Mesenchymal stem cell (in vitro differentiated cells and primary cell): ENCODE results near the gene TMEM87A.

Experiments used
- DNase-seq: peaks from one replicate; pipeline ENCODE4 v3.0.0-alpha.2; 2013
- H2AFZ ChIP-seq: one replicate; pipeline ENCODE4 v1.6.1; 2013; ENCODE audit warnings: low read depth, mild to moderate bottlenecking, control low read depth, inconsistent platforms, low read length, moderate library complexity
- H2AK5ac ChIP-seq: 2 replicates; pipeline ENCODE4 v1.6.1; 2013; ENCODE audit warnings: low read length, moderate library complexity, mild to moderate bottlenecking, inconsistent platforms; ENCODE audit not compliant: severe bottlenecking
- H2BK120ac ChIP-seq: one replicate; pipeline ENCODE4 v1.6.1; 2013; ENCODE audit warnings: low read depth, mild to moderate bottlenecking, inconsistent platforms, low read length, moderate library complexity
- H2BK12ac ChIP-seq, 2 experiments: one replicate each; pipeline ENCODE4 v1.6.1; 2013; ENCODE audit warnings: inconsistent platforms in 2 of 2, low read length in 2 of 2, mild to moderate bottlenecking in 2 of 2, moderate library complexity in 2 of 2, control low read depth in 1 of 2
- H2BK15ac ChIP-seq: one replicate; pipeline ENCODE4 v1.6.1; 2013; ENCODE audit warnings: mild to moderate bottlenecking, low read depth, inconsistent platforms; ENCODE audit not compliant: poor library complexity, severe bottlenecking
- H2BK5ac ChIP-seq: 2 replicates; pipeline ENCODE4 v1.6.1; 2013; ENCODE audit warnings: low read depth, mild to moderate bottlenecking, low read length, control low read depth, inconsistent platforms; ENCODE audit not compliant: poor library complexity, severe bottlenecking
- H3K14ac ChIP-seq, 2 experiments: one replicate each; pipeline ENCODE4 v1.6.1; 2013; ENCODE audit warnings: inconsistent platforms in 2 of 2, low read length in 2 of 2, control low read depth in 1 of 2, mild to moderate bottlenecking in 1 of 2, moderate library complexity in 1 of 2
- H3K18ac ChIP-seq, 2 experiments: one replicate each; pipeline ENCODE4 v1.6.1; 2013; ENCODE audit warnings: inconsistent platforms in 2 of 2, low read length in 2 of 2, control low read depth in 1 of 2, low read depth in 1 of 2, mild to moderate bottlenecking in 1 of 2
- H3K23ac ChIP-seq, 2 experiments: one replicate each; pipeline ENCODE4 v1.6.1; 2013; ENCODE audit warnings: inconsistent platforms in 2 of 2, low read length in 2 of 2, mild to moderate bottlenecking in 2 of 2, moderate library complexity in 2 of 2, control low read depth in 1 of 2
- H3K27ac ChIP-seq: 2 replicates; pipeline ENCODE4 v1.5.1; 2013; ENCODE audit warnings: mild to moderate bottlenecking, moderate library complexity, low read length, control low read depth, inconsistent platforms; ENCODE audit not compliant: poor library complexity, severe bottlenecking
- H3K27me3 ChIP-seq, 2 experiments: 2 replicates each; pipeline versions ENCODE4 v1.6.1 to v1.7.0; 2013; ENCODE audit warnings: low read length in 2 of 2, mild to moderate bottlenecking in 2 of 2, moderate library complexity in 2 of 2, control low read depth in 1 of 2, inconsistent platforms in 1 of 2; ENCODE audit not compliant: control insufficient read depth in 1 of 2, insufficient read depth in 1 of 2
- H3K36me3 ChIP-seq, 2 experiments: 2 replicates each; pipeline versions ENCODE4 v1.6.1 to v1.7.0; 2013; ENCODE audit warnings: low read length in 2 of 2, control low read depth in 1 of 2, inconsistent platforms in 1 of 2, low read depth in 1 of 2, mild to moderate bottlenecking in 1 of 2; ENCODE audit not compliant: insufficient read depth in 2 of 2, control insufficient read depth in 1 of 2
- H3K4ac ChIP-seq, 2 experiments: one replicate each; pipeline ENCODE4 v1.6.1; 2013; ENCODE audit warnings: inconsistent platforms in 2 of 2, low read length in 2 of 2, mild to moderate bottlenecking in 2 of 2, moderate library complexity in 2 of 2, control low read depth in 1 of 2, low read depth in 1 of 2
- H3K4me1 ChIP-seq: 2 replicates; pipeline ENCODE4 v1.6.1; 2013; ENCODE audit warnings: low read depth, low read length, control low read depth; ENCODE audit not compliant: control insufficient read depth, insufficient read depth
- H3K4me2 ChIP-seq: 2 replicates; pipeline ENCODE4 v1.6.1; 2013; ENCODE audit warnings: low read length, mild to moderate bottlenecking, inconsistent platforms; ENCODE audit not compliant: poor library complexity, severe bottlenecking
- H3K4me3 ChIP-seq, 2 experiments: 2 replicates each; pipeline versions ENCODE4 v1.5.1 to v1.7.0; 2013; ENCODE audit warnings: low read length in 2 of 2, mild to moderate bottlenecking in 2 of 2, control low read depth in 1 of 2, low read depth in 1 of 2; ENCODE audit not compliant: insufficient read depth in 1 of 2
- H3K79me1 ChIP-seq: replicated peaks from 2 replicates; pipeline ENCODE4 v1.6.1; 2013; ENCODE audit warnings: mild to moderate bottlenecking, control low read depth, low read length, inconsistent platforms; ENCODE audit not compliant: poor library complexity, severe bottlenecking
- H3K9ac ChIP-seq: 2 replicates; pipeline ENCODE4 v1.7.0; 2013; ENCODE audit warnings: mild to moderate bottlenecking, low read length, moderate library complexity
- H3K9me3 ChIP-seq: 2 replicates; pipeline ENCODE4 v1.7.0; 2013; ENCODE audit warnings: mild to moderate bottlenecking, low read length; ENCODE audit not compliant: control insufficient read depth
- H4K8ac ChIP-seq: one replicate; pipeline ENCODE4 v1.6.1; 2013; ENCODE audit warnings: inconsistent platforms, mild to moderate bottlenecking, low read length, moderate library complexity
- H4K91ac ChIP-seq: one replicate; pipeline ENCODE4 v1.6.1; 2013; ENCODE audit warnings: mild to moderate bottlenecking, low read length, inconsistent platforms
- WGBS: methylation state at CpG from one replicate; pipeline ENCODE4 v1.1.7; 2013; ENCODE audit warnings: mixed read lengths; 5-methylcytosine and 5-hydroxymethylcytosine counted together

TMEM87A gene

GRCh38 chr15:42264795-42265194 is 8.4 kb downstream of the TMEM87A start:
- Histone ChIP-seq H2AFZ (no peak overlapping the region), H3K4me3 (no peak overlapping the region), H2BK12ac (no peak overlapping the region), H3K4ac (no peak overlapping the region), H2BK15ac (no peak overlapping the region), H3K9me3 (no peaks in the 10 kb centered on the region), H3K9ac (no peak overlapping the region), H3K27me3 (no peaks in the 10 kb centered on the region), H3K4me1 (no peaks in the 10 kb centered on the region), H3K23ac (no peak overlapping the region), H3K4me2 (no peak overlapping the region), H4K8ac (no peak overlapping the region), H3K36me3 (peaks cover 19 to 87% of the 10 kb centered on the region in 2 experiments), H3K14ac (no peak overlapping the region), H3K27ac (no peak overlapping the region), H2BK5ac (no peak overlapping the region), H2AK5ac (no peak overlapping the region), H3K79me1 (peaks cover 13% of the 10 kb centered on the region), H4K91ac (no peak overlapping the region), H3K18ac (no peak overlapping the region), H2BK120ac (no peak overlapping the region)
- WGBS, result no CpG with 5 or more reads among the region's 5 CpGs
- no peak for DNase-seq

- H2AFZ ChIP-seq, result no peak overlapping the region
- H2BK120ac ChIP-seq, result no peak overlapping the region
- H4K91ac ChIP-seq, result no peak overlapping the region
- peaks cover 20% of the 10 kb centered on the region for H3K79me1 ChIP-seq
- H3K4me1 ChIP-seq, result no peaks in the 10 kb centered on the region
- H3K23ac ChIP-seq, result no peak overlapping the region
- H3K4me2 ChIP-seq, result no peak overlapping the region
- no peak overlapping the region for H2BK15ac ChIP-seq
- H3K18ac ChIP-seq, result no peak overlapping the region
- WGBS, result no CpG with 5 or more reads among the region's 2 CpGs
- no peak overlapping the region for H4K8ac ChIP-seq
- H3K9me3 ChIP-seq, result peaks cover 5% of the 10 kb centered on the region
- no peak for DNase-seq
- no peak overlapping the region for H3K4me3 ChIP-seq
- no peak overlapping the region for H2BK12ac ChIP-seq
- H3K9ac ChIP-seq, result no peak overlapping the region
- H3K36me3 ChIP-seq, result peaks cover 25 to 65% of the 10 kb centered on the region in 2 experiments
- H3K27me3 ChIP-seq, result no peaks in the 10 kb centered on the region
- no peak overlapping the region for H2AK5ac ChIP-seq
- no peak overlapping the region for H3K14ac ChIP-seq
- H3K4ac ChIP-seq, result no peak overlapping the region
- H2BK5ac ChIP-seq, result no peak overlapping the region
- no peak overlapping the region for H3K27ac ChIP-seq
Observed at GRCh38 chr15:42253300-42253699, 19.9 kb downstream of the TMEM87A start.

- no peak overlapping the region for H4K8ac ChIP-seq
- peaks cover 0 to 71% of the 10 kb centered on the region in 2 experiments for H3K36me3 ChIP-seq
- H2AFZ ChIP-seq, result no peak overlapping the region
- no peak for DNase-seq
- no peaks in the 10 kb centered on the region for H3K4me1 ChIP-seq
- no peak overlapping the region for H2BK5ac ChIP-seq
- H3K14ac ChIP-seq, result no peak overlapping the region
- no peak overlapping the region for H3K23ac ChIP-seq
- no peak overlapping the region for H3K18ac ChIP-seq
- no peak overlapping the region for H3K4me3 ChIP-seq
- no peaks in the 10 kb centered on the region for H3K9me3 ChIP-seq
- no peak overlapping the region for H2AK5ac ChIP-seq
- H3K4me2 ChIP-seq, result no peak overlapping the region
- no peak overlapping the region for H2BK12ac ChIP-seq
- no CpG with 5 or more reads among the region's 1 CpG for WGBS
- no peak overlapping the region for H2BK120ac ChIP-seq
- H3K4ac ChIP-seq, result no peak overlapping the region
- no peak overlapping the region for H3K27ac ChIP-seq
- H3K9ac ChIP-seq, result no peak overlapping the region
- H4K91ac ChIP-seq, result no peak overlapping the region
- peaks cover 14% of the 10 kb centered on the region for H3K79me1 ChIP-seq
- H2BK15ac ChIP-seq, result no peak overlapping the region
- H3K27me3 ChIP-seq, result no peaks in the 10 kb centered on the region
Observed at GRCh38 chr15:42240823-42241222, 32.4 kb downstream of the TMEM87A start.

GRCh38 chr15:42239528-42240182 is 33.6 kb downstream of the TMEM87A start:
- Histone ChIP-seq H4K91ac (no peak overlapping the region), H3K4me2 (no peak overlapping the region), H2AFZ (no peak overlapping the region), H2AK5ac (no peak overlapping the region), H3K9ac (no peak overlapping the region), H3K27me3 (no peaks in the 10 kb centered on the region), H3K4me1 (no peaks in the 10 kb centered on the region), H3K36me3 (peaks cover 3 to 83% of the 10 kb centered on the region in 2 experiments), H2BK12ac (no peak overlapping the region), H3K4me3 (no peak overlapping the region), H3K27ac (peak overlapping the region; percentile 66), H3K23ac (no peak overlapping the region), H3K18ac (no peak overlapping the region), H2BK5ac (no peak overlapping the region), H2BK120ac (no peak overlapping the region), H3K14ac (no peak overlapping the region), H3K79me1 (peaks cover 15% of the 10 kb centered on the region), H4K8ac (no peak overlapping the region), H3K4ac (no peak overlapping the region), H3K9me3 (no peaks in the 10 kb centered on the region), H2BK15ac (no peak overlapping the region)
- no peak for DNase-seq
